HepG2 (cell line): ENCODE measurements around the gene MAP2K6. TPM values are rescaled to one million over a fixed set of nuclear protein-coding genes. Genes with fewer than 3 reads are reported as not detected.

ENCODE experiments used
- ATAC-seq: fragments of 200-7000 bp; cut with Tn5 transposase; 3 replicates; pipeline ENCODE4 v1.9.1; 2020; ENCODE audit warnings: mild to moderate bottlenecking, moderate library complexity
- BruUV-seq: library from RNA; stranded (reverse); fragments of 400-500 nt; replicated peaks from 2 replicates; lab custom pipeline; 2021; lab: Mats Ljungman, UMichigan
- CTCF ChIA-PET: fragments of 300-600 bp; formaldehyde crosslinking; extraction: SDS; loops from one replicate; lab custom pipeline; 2021; ENCODE audit warnings: low total read pairs, inconsistent platforms, low intra/inter-chr PET ratio; lab: Yijun Ruan, JAX
- POLR2A ChIA-PET: fragments of 350-600 bp; sonication (Branson Sonifier 250); formaldehyde crosslinking; loops from one replicate; lab custom pipeline; 2020; ENCODE audit warnings: antibody characterized with exemption, inconsistent platforms; lab: Yijun Ruan, JAX
- DNase-seq: peaks from one replicate; pipeline ENCODE4 v3.0.0-alpha.2; 2015; ENCODE audit warnings: low spot score
- FAIRE-seq: peaks from 3 replicates; lab custom pipeline; 2011; peaks lifted over from hg19 to GRCh38; lab: Jason Lieb, UNC
- H2AFZ ChIP-seq: one replicate; pipeline ENCODE4 v1.6.1; 2011; ENCODE audit warnings: low read length, inconsistent platforms
- H3K27ac ChIP-seq: fragments of 300-600 bp; 3 replicates; pipeline ENCODE4 v1.8.0; 2011; ENCODE audit warnings: mixed run types, mild to moderate bottlenecking, mixed read lengths, low read length, inconsistent platforms; ENCODE audit not compliant: insufficient read depth; ENCODE audit errors: extremely low read length
- H3K27me3 ChIP-seq, 2 experiments: fragments of 200-600 bp in 1 of 2; 2 replicates in 1 of 2; 3 replicates in 1 of 2; pipeline versions ENCODE4 v1.6.0 to v1.8.0; 2011; ENCODE audit warnings: low read length in 2 of 2, mild to moderate bottlenecking in 2 of 2, moderate library complexity in 2 of 2, inconsistent platforms in 1 of 2; ENCODE audit not compliant: insufficient read depth in 2 of 2, control insufficient read depth in 1 of 2
- H3K36me3 ChIP-seq, 2 experiments: fragments of 200-600 bp in 1 of 2; replicated peaks in 1 of 2; 2 replicates in 1 of 2; 3 replicates in 1 of 2; pipeline versions ENCODE4 v1.5.1 to v1.8.0; 2011; ENCODE audit warnings: low read length in 2 of 2, inconsistent platforms in 1 of 2; ENCODE audit not compliant: insufficient read depth in 2 of 2, control insufficient read depth in 1 of 2
- H3K4me1 ChIP-seq: 2 replicates; pipeline ENCODE4 v1.5.1; 2012; ENCODE audit warnings: low read length, inconsistent platforms; ENCODE audit not compliant: insufficient read depth
- H3K4me2 ChIP-seq: 2 replicates; pipeline ENCODE4 v1.6.0; 2011; ENCODE audit warnings: low read depth, low read length, inconsistent platforms
- H3K4me3 ChIP-seq, 3 experiments: fragments of 200-600 bp in 1 of 3; sonication (generic), shearing (Covaris generic) in 1 of 3; replicated peaks in 1 of 3; 2 replicates each; pipeline ENCODE4 v1.5.1; 2011 to 2016; ENCODE audit warnings: low read length in 3 of 3, inconsistent platforms in 2 of 3, low read depth in 2 of 3, mild to moderate bottlenecking in 2 of 3, control low read depth in 1 of 3, mixed read lengths in 1 of 3; ENCODE audit not compliant: insufficient read depth in 1 of 3
- H3K79me2 ChIP-seq: one replicate; pipeline ENCODE4 v1.6.1; 2011; ENCODE audit warnings: low read length, inconsistent platforms; ENCODE audit not compliant: insufficient read depth
- H3K9ac ChIP-seq: 2 replicates; pipeline ENCODE4 v1.6.0; 2011; ENCODE audit warnings: mild to moderate bottlenecking, low read depth, low read length, inconsistent platforms; ENCODE audit not compliant: insufficient read depth
- H3K9me3 ChIP-seq: 2 replicates; pipeline ENCODE4 v1.5.1; 2012; ENCODE audit warnings: mild to moderate bottlenecking, low read length
- H4K20me1 ChIP-seq: 2 replicates; pipeline ENCODE4 v1.6.0; 2011; ENCODE audit warnings: inconsistent platforms, mild to moderate bottlenecking, low read length, moderate library complexity; ENCODE audit not compliant: insufficient read depth
- BORCS8-MEF2B ChIP-seq: sonication (generic); formaldehyde crosslinking; IDR thresholded peaks from 2 replicates; pipeline ENCODE4 v1.8.0; 2022; ENCODE audit warnings: mild to moderate bottlenecking, missing genetic modification reagents
- CHD2 ChIP-seq: IDR thresholded peaks from 2 replicates; pipeline ENCODE4 v1.6.1; 2011; ENCODE audit warnings: low read depth, low read length, improper control_type of control experiment
- CSRNP1 ChIP-seq: sonication (generic); formaldehyde crosslinking; IDR thresholded peaks from 2 replicates; pipeline ENCODE4 v1.8.1; 2023; ENCODE audit warnings: mild to moderate bottlenecking, missing genetic modification reagents
- E2F1 ChIP-seq: sonication (generic); formaldehyde crosslinking; IDR thresholded peaks from 2 replicates; pipeline ENCODE4 v1.5.0; 2020; ENCODE audit warnings: missing genetic modification reagents
- GPN1 ChIP-seq: sonication (generic); formaldehyde crosslinking; IDR thresholded peaks from 2 replicates; pipeline ENCODE4 v1.5.1; 2020; ENCODE audit warnings: missing genetic modification reagents, borderline replicate concordance
- MAX ChIP-seq: IDR thresholded peaks from 2 replicates; pipeline ENCODE4 v1.6.1; 2012; ENCODE audit warnings: inconsistent platforms
- MBNL3 ChIP-seq: fragments of 250-450 bp; sonication (Bioruptor Pico); conservative IDR thresholded peaks from 2 replicates; pipeline ENCODE4 v1.8.0; 2022; ENCODE audit warnings: mild to moderate bottlenecking, inconsistent platforms
- NFRKB ChIP-seq: fragments of 450-650 bp; IDR thresholded peaks from 2 replicates; pipeline ENCODE4 v1.6.1; 2017
- SNAI1 ChIP-seq: sonication (generic); formaldehyde crosslinking; IDR thresholded peaks from 2 replicates; pipeline ENCODE4 v1.5.0; 2020; ENCODE audit warnings: mild to moderate bottlenecking, missing genetic modification reagents, borderline replicate concordance
- SNRNP70 ChIP-seq: fragments of 200-400 bp; formaldehyde crosslinking; IDR thresholded peaks from 2 replicates; pipeline ENCODE4 v1.6.1; 2017; ENCODE audit warnings: mild to moderate bottlenecking, low read depth, low read length, moderate library complexity
- YY1 ChIP-seq: IDR thresholded peaks from 2 replicates; pipeline ENCODE4 v1.6.1; 2011; ENCODE audit warnings: low read length, low read depth, moderate library complexity, mild to moderate bottlenecking; ENCODE audit not compliant: insufficient read depth, insufficient replicate concordance
- ZFP82 ChIP-seq: sonication (generic); formaldehyde crosslinking; IDR thresholded peaks from 2 replicates; pipeline ENCODE4 v1.5.1; 2020; ENCODE audit warnings: mild to moderate bottlenecking, missing genetic modification reagents, borderline replicate concordance
- ZNF18 ChIP-seq: sonication (generic); formaldehyde crosslinking; IDR thresholded peaks from 2 replicates; pipeline ENCODE4 v1.8.0; 2022; ENCODE audit warnings: mild to moderate bottlenecking, missing genetic modification reagents; ENCODE audit not compliant: insufficient replicate concordance
- ZNF207 ChIP-seq: fragments of 450-650 bp; IDR thresholded peaks from 2 replicates; pipeline ENCODE4 v1.6.1; 2016; ENCODE audit warnings: antibody characterized with exemption, borderline replicate concordance
- ZNF503 ChIP-seq: sonication (generic); formaldehyde crosslinking; IDR thresholded peaks from 2 replicates; pipeline ENCODE4 v1.4.0; 2020; ENCODE audit warnings: missing genetic modification reagents
- ZNF512 ChIP-seq: sonication (generic); formaldehyde crosslinking; IDR thresholded peaks from 2 replicates; pipeline ENCODE4 v1.4.0; 2020; ENCODE audit warnings: mild to moderate bottlenecking, missing genetic modification reagents
- ZNF713 ChIP-seq: sonication (generic); formaldehyde crosslinking; IDR thresholded peaks from 2 replicates; pipeline ENCODE4 v1.4.0; 2020; ENCODE audit warnings: mild to moderate bottlenecking, missing genetic modification reagents
- ZNF792 ChIP-seq: IDR thresholded peaks from 2 replicates; pipeline ENCODE4 v1.6.1; 2016
- WGBS: methylation state at CpG from one replicate; pipeline ENCODE4 v1.1.6; 2017; ENCODE audit warnings: low lambda C conversion rate; 5-methylcytosine and 5-hydroxymethylcytosine counted together
- in situ Hi-C: cut with HindIII; loops from 2 replicates; pipeline ENCODE4 v1.10.0; 2017; ENCODE audit warnings: low pct_unique_long_range_greater_than_20kb; ENCODE audit not compliant: extremely low pct_ligation_motif_present
- intact Hi-C: fragments of 100-400 bp; cut with micrococcal nuclease; formaldehyde crosslinking; loops from one replicate; pipeline ENCODE4 v1.10.0; 2022; ENCODE audit not compliant: unreplicated experiment
- polyA plus RNA-seq, 8 experiments: library from polyadenylated mRNA; depleted of rRNA in 3 of 8; stranded (reverse) in 7 of 8; unstranded in 1 of 8; fragments of >200 nt; fragmentation: Illumina TruSeq in 4 of 8; extraction: Trizol in 4 of 8; gene quantifications; 2 replicates each; pipeline versions ENCODE4 v1.2.1 to v1.2.3, GENCODE V29; 2011 to 2016; ENCODE audit warnings: low read depth in 4 of 8, missing spikeins in 1 of 8, mixed read lengths in 1 of 8; ENCODE audit not compliant: insufficient read depth in 1 of 8
- total RNA-seq, 5 experiments: library from RNA; depleted of rRNA; stranded (reverse); fragments of >200 nt; fragmentation: Illumina TruSeq; extraction: Trizol; gene quantifications; 2 replicates each; pipeline ENCODE4 v1.2.3, GENCODE V29; 2016; ENCODE audit warnings: low read depth in 1 of 5

The MAP2K6 gene
- total and polyA plus RNA-seq, 2 of the 13 experiments (the other 11 are each of a cell fraction or from before 2014, with no cell fraction given) = 5.1 to 33.6 TPM

- no peak for FAIRE-seq
- Histone ChIP-seq H3K4me2 (no peak overlapping the region), H4K20me1 (no peaks in the 10 kb centered on the region), H3K36me3 (no peaks in the 10 kb centered on the region), H3K4me1 (no peaks in the 10 kb centered on the region), H3K79me2 (no peaks in the 10 kb centered on the region), H2AFZ (no peak overlapping the region), H3K27ac (no peak overlapping the region), H3K27me3 (peaks cover 2 to 6% of the 10 kb centered on the region in 2 experiments; a peak in 2 of 5 replicates), H3K9me3 (no peaks in the 10 kb centered on the region), H3K9ac (no peak overlapping the region), H3K4me3 (no peak overlapping the region)
- intact Hi-C loops = no loop called here
- ChIA-PET POLR2A (no interaction called here), CTCF (no interaction called here)
- BruUV-seq = no TSS peak
- no peak for DNase-seq
- in situ Hi-C loops = loop anchor here (10.0 kb wide), 1 partner anchor 978 kb away; no protein-coding TSS in a partner anchor
- ATAC-seq = no peak
- WGBS = 66% methylated on average over 7 of the region's 7 CpGs
- TF ChIP-seq E2F1 (CRISPR knock-in tag) (no peak), CSRNP1 (no peak), ZFP82 (no peak), BORCS8-MEF2B (CRISPR knock-in tag) (no peak), ZNF792 (CRISPR knock-in tag) (no peak), ZNF207 (no peak), ZNF503 (no peak), YY1 (no peak), ZNF18 (no peak), ZNF713 (CRISPR knock-in tag) (no peak), ZNF512 (CRISPR knock-in tag) (no peak), GPN1 (CRISPR knock-in tag) (no peak), SNAI1 (CRISPR knock-in tag) (no peak), MBNL3 (CRISPR knock-in tag) (no peak), SNRNP70 (no peak), CHD2 (no peak), MAX (no peak), NFRKB (no peak)
These were observed 162.6 kb downstream of the MAP2K6 start for GRCh38 chr17:69577098-69577497.
